Erythroblast (primary cell): ENCODE data around the gene GBP2.

Source experiments
- DNase-seq, 2 experiments: peaks; one replicate each; lab custom pipeline; 2025; lab: John Stamatoyannopoulos, UW
- GATA1 ChIP-seq: IDR thresholded peaks from 2 replicates; pipeline ENCODE4 v1.6.1; 2011; ENCODE audit warnings: low read depth, mild to moderate bottlenecking, control low read depth, low read length, moderate library complexity
- POLR2A ChIP-seq: IDR thresholded peaks from 2 replicates; pipeline ENCODE4 v1.6.1; 2011; ENCODE audit warnings: mild to moderate bottlenecking, low read length

The GBP2 gene

DNA sequence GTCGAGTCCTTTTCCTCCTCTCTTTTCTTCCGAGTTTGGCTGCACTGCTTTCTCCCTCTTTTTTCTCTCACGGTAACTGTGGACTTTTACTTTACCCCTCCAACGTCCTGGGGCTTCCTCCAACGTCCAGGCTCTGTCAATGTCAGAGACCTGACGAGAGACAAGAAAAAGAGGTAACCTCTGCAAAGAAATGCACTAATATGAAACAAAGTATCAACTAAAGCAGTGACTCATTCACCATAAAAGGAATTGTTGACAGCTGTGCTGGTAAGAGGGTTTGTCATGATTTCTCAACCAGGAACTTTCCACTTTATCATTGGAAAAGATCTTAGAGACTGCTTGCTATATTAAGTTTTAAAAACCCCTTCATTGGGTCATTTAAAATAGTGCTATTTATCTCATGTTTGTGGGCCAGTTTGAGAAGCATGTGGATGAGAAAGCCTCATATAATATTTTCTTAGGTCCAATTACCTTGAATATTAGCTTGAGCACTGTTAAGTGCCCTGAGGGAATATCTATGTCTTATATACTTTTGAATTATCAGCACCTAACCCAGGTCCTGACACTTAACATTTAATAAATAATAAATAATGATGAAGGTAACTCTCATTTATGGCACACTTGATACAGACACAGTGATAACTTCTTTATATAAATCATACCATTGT, at the start of gene GBP2:
GBP2 (minus strand) TSS at position 202 of the 668 bp plus-strand sequence. CDS start 4,148 bp downstream, outside the sequence.
- TF ChIP-seq POLR2A (no peak), GATA1 (no peak)
- peak in 1 of 2 experiments; percentile 35 for DNase-seq

DNA sequence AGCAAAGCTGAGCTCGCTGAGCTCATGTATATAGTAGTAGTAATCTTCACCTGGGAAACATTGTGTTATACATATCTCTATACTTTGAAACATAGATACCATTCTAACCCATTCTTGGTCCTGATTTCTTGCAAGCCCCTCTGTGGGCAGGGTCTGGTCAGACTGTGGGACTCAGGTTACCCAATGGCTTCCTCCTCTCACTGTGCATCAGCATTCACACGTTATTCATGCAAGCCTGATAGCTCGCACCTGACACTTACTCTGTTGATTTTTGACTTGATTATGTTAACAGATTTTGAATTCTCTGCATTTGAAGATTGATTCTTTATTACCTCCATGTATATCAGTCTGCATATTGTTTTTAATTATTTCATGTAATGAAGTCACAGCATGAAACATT, 48.6 kb upstream of the GBP2 start:
- DNase-seq, result no peak
- no peak for TF ChIP-seq GATA1

DNA sequence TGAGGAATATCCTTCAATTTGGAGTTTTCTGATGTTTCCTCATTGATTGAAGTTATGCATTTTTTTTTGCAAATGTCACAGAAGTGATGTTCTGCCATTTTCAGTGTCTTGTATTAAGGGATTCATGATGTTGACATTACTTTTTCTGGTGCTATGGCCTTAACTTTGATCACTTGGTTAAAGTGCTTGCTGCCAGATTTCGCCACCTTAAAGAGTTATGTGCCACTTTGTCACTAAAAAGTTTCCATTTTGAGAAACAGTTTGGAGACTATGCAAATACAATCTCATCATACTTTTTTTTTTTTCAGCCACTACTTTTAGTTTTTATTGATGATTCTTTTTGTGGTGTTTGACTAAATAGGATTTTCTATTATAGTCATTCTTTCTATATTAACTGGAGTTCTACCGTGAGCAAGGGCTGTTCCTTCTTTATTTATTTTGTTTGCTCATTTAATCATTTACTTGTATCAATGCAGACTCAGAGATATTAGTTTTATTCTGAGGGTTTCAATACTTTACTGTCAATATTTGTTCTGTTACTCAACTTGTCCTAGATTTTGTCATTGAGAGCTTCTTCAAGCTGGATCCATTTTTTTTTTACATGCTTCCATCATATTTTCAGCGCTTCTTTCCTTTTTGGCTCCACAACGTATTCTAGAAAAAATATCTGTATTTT, 46.7 kb upstream of the GBP2 start:
- TF ChIP-seq GATA1 (no peak), POLR2A (no peak)
- no peak for DNase-seq

DNA sequence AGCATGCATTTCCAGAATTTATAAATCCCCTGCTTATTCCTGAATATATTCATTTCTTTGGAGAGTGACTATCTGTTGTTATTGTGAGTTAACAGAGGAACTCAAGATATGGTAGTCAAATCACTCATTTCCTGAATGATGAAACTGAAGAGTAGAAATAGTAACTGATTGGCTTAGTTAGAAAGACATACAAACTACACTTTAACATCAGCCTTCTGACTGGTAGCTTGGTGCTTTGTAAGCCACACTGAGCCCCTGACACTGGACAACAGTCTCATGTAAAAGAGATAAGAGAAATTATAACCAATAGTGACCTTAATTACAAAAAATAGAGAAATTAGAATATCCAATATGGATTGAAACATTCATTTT, 45.1 kb upstream of the GBP2 start:
- TF ChIP-seq GATA1 (no peak), POLR2A (no peak)
- DNase-seq, result no peak

DNA sequence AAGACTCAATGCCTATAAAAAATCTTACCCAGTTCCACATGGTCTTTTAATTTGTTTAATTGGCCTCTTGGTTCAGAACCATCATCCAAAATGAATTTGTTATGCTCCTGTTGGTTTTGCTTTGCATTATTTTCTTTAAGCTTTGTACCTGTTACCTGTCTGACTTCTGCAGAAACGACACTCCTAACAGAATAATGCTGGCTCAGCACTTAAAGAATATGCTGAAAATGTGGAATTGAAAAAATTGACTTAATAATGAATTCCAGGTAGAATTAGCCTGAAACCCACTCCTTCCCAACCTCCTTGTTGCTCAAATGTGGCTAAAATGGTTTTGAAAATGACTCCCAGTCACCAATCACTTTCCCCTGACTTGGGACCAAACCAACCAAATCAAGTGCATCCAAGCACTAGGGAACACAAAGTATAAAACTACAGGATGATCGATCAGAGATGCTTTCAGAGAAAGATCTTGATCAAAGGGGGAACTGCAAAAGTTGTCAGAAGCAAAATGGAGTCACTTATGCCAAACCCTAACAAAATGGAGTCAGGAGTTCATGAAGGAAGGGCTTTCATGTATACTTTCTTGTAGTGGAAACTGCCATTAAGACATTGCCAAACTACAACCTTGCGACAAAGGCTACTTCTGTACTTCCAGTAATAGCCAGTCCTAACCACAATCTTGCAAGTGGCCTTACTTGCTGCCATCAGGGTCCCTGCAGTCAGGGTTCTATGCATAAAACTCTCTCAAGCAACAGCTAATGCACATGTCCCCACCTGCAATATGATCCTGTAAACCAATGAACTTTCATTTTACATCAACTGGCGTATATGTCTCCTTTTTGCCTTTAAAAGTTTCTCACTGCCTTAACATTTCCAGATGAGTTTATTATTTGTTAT, 44.5 kb upstream of the GBP2 start:
- no peak for DNase-seq
- no peak for TF ChIP-seq POLR2A
- TF ChIP-seq GATA1, result no peak

GRCh38 chr1:89169166-89169565, 43.3 kb upstream of the GBP2 start:
- DNase-seq, result no peak
- TF ChIP-seq POLR2A, result no peak
- no peak for TF ChIP-seq GATA1

DNA sequence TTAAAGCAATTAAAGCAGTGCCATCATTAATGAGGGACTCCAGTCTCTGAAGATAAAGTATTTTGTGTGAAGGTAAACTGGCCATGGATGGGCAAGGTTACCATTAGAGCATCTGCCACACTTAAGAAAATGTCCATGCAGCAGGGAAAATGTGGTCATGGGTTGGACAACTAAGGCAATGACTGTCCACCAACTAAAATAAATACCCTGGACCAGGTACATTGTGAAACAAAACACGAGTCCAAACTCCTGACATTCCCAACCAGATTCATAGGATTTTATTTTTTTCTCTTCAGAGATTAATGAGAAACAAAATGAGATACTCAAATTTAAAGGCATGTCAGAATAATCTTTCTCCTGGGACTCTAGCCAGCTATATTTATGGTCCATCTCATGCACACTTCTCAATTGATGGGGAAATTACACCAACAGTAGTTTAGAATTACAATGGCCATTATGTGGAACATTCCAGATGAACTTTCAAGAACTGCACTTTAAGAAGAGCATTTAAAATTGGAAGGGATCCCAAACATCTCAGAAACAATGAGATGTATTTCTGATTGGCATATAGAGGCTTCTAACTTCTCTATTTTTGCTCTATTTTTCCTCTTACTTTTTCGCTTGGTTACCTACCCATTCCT, 41.8 kb upstream of the GBP2 start:
- no peak for TF ChIP-seq GATA1
- no peak for DNase-seq

DNA sequence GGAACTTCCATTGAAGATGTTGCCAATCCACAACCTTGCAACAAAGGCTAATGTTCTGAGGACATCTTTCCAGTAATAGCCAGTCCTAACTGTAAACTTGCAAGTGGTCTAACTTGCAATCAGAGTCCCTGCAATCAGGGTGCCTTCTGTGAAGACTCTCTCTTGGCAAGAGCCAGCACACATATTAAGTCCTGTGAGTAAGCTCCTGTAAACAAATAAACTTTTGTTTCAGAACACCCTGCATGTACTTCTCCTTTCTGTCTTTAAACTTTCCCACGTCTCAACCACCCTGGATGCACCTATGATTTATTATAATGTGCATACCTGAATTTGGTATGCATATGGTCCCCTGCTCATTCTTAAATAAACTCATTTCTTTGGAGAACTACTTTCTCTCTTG, 40.8 kb upstream of the GBP2 start:
- TF ChIP-seq POLR2A (no peak), GATA1 (no peak)
- no peak for DNase-seq

DNA sequence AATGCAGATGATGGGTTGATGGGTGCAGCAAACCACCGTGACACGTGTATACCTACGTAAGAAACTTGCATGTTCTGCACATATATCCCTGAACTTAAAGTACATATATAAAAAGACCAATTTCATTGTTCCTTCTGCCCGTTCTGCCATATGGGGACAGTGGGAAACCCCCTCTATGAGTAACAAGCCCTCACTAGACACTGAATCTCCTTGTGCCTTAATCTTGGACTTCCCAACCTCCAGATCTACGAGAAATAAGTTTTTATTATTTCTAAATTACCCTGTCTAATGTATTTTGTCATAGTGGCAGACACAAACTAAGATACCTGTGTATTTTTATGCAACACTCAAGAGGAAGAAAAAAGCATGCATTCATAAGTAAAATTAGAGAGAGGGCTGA, 39.9 kb upstream of the GBP2 start:
- no peak for DNase-seq
- TF ChIP-seq POLR2A (no peak), GATA1 (no peak)

DNA sequence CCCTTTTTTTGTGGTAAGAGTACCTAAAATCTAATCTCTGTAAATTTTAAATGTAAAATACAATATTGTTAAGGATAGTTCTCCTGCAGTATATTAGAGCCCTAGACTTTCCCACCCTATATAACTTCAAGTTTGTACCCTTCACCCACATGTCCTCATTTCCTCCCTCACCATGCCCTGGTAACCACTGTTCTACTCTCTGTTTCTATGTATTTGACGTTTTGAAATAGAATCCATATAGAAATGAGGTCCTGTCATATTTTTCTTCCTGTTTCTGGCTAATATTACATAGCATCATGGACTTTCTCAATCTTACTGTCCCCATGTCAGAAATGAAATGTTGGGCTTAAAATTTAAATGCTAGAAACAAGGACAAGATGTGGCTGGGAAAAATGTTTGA, 25.1 kb upstream of the GBP2 start:
- no peak for TF ChIP-seq GATA1
- TF ChIP-seq POLR2A, result no peak
- no peak for DNase-seq

GRCh38 chr1:89149976-89150375, 24.1 kb upstream of the GBP2 start:
- TF ChIP-seq GATA1, result no peak
- no peak for TF ChIP-seq POLR2A
- no peak for DNase-seq

- DNase-seq, result no peak
- no peak for TF ChIP-seq GATA1
- no peak for TF ChIP-seq POLR2A
Observed at GRCh38 chr1:89149229-89149628, 23.3 kb upstream of the GBP2 start.
